HG03432 (cell line): ENCODE data around the gene TNFAIP1.
"Not testable (repeated sequence)": the region's sequence is repeated elsewhere in the genome, so short reads cannot be mapped to it uniquely, and the experiment has no call there.

ENCODE experiments used
- ATAC-seq: cut with Tn5 transposase; IDR thresholded peaks from one replicate; pipeline ENCODE4 v1.9.1; 2021; ENCODE audit warnings: mild to moderate bottlenecking, moderate library complexity; ENCODE audit not compliant: unreplicated experiment

The TNFAIP1 gene

GRCh38 chr17:28324267-28324745 lies 11.3 kb upstream of the TNFAIP1 start:
- ATAC-seq = no peak

- no peak for ATAC-seq
Measured at GRCh38 chr17:28324781-28325180, 10.8 kb upstream of the TNFAIP1 start.

GRCh38 chr17:28325211-28325610 lies 10.3 kb upstream of the TNFAIP1 start:
- ATAC-seq = no peak

GRCh38 chr17:28326114-28326513 lies 9.4 kb upstream of the TNFAIP1 start:
- no peak for ATAC-seq

GRCh38 chr17:28327031-28327607 lies 8.4 kb upstream of the TNFAIP1 start:
- no peak for ATAC-seq

GRCh38 chr17:28327709-28328108 lies 7.9 kb upstream of the TNFAIP1 start:
- no peak for ATAC-seq

- no peak for ATAC-seq
Measured at GRCh38 chr17:28328325-28328724, 7.2 kb upstream of the TNFAIP1 start.

- ATAC-seq = no peak
Measured at GRCh38 chr17:28330671-28331070, 4.9 kb upstream of the TNFAIP1 start.

GRCh38 chr17:28331891-28332420 lies 3.6 kb upstream of the TNFAIP1 start:
- ATAC-seq = no peak

GRCh38 chr17:28333083-28333746 lies 2.3 kb upstream of the TNFAIP1 start:
- ATAC-seq = no peak

GRCh38 chr17:28334171-28334570 lies 1.4 kb upstream of the TNFAIP1 start:
- ATAC-seq = no peak

- no peak for ATAC-seq
Measured at GRCh38 chr17:28334666-28335200, 828 bp upstream of the TNFAIP1 start.

GRCh38 chr17:28335959-28336871 lies 654 bp downstream of the TNFAIP1 start:
- ATAC-seq = no peak

- no peak for ATAC-seq
Measured at GRCh38 chr17:28338056-28338768, 2.7 kb downstream of the TNFAIP1 start.

- ATAC-seq = not testable (repeated sequence)
Measured at GRCh38 chr17:28338769-28339212, 3.2 kb downstream of the TNFAIP1 start.

- ATAC-seq = no peak
Measured at GRCh38 chr17:28339431-28339830, 3.9 kb downstream of the TNFAIP1 start.

- no peak for ATAC-seq
Measured at GRCh38 chr17:28340374-28340773, 4.8 kb downstream of the TNFAIP1 start.

- ATAC-seq = no peak
Measured at GRCh38 chr17:28341516-28341915, 6.0 kb downstream of the TNFAIP1 start.

- no peak for ATAC-seq
Measured at GRCh38 chr17:28342313-28342712, 6.8 kb downstream of the TNFAIP1 start.

- ATAC-seq = no peak
Measured at GRCh38 chr17:28343491-28343932, 8.0 kb downstream of the TNFAIP1 start.
